MM.1S (cell line): ENCODE measurements around the gene PLEKHO1.

Experiments used
- CTCF ChIP-seq: fragments of 300-600 bp; sonication (generic); IDR thresholded peaks from 2 replicates; pipeline ENCODE4 v1.5.1; 2016; ENCODE audit warnings: antibody characterized with exemption, low read length, mixed read lengths
- EZH2phosphoT487 ChIP-seq: fragments of 300-600 bp; sonication (generic); IDR thresholded peaks from 2 replicates; pipeline ENCODE4 v1.6.1; 2018; ENCODE audit warnings: antibody characterized with exemption, low read length

DNA sequence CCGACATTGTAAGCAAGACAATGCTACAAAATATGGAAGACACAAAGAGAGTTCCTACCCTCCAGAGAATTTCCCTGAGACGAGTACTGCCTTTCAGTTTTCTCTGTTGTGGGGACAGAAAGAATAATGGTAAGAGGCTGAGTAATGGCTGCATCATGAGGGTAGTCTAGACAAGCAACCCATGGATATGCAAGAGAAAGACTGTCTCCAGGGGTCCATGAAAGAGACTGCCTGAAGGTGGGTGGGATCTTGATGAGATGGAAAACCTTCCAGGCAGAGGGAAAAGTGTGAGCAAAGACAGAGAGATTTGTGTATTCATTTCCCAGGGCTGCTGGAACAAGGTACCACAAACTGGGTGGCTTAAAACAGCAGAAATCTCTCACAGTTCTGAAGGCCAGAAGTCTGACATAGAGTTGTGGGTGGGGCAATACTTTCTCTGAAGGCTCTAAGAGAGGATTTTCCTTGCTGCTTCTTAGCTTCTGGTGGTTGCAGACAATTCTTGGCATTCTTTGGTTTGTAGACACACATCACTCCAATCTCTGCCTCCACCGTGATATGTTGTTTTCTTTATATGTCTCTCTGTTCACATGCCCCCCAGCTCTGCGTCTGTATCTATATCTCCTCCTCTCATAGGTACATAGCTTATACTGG lies 44.8 kb downstream of the PLEKHO1 start:
- TF ChIP-seq EZH2phosphoT487 (no peak), CTCF (no peak)
